Measurements from ENCODE around the gene RHOB.
"Not testable (repeated sequence)": the region's sequence is repeated elsewhere in the genome, so short reads cannot be mapped to it uniquely, and the experiment has no call there.

The RHOB gene

GRCh38 chr2:20476950-20477349 lies 30.1 kb downstream of the RHOB start:
- no peak for DNase-seq

GRCh38 chr2:20478961-20479360 lies 32.1 kb downstream of the RHOB start:
- no peak for DNase-seq

- DNase-seq, result no peak
Observed at GRCh38 chr2:20479835-20480234, 33.0 kb downstream of the RHOB start.

- no peak for DNase-seq
Observed at GRCh38 chr2:20480913-20481312, 34.0 kb downstream of the RHOB start.

GRCh38 chr2:20481798-20482405 lies 35.0 kb downstream of the RHOB start:
- no peak for DNase-seq

GRCh38 chr2:20482725-20483124 lies 35.9 kb downstream of the RHOB start:
- DNase-seq, result no peak

GRCh38 chr2:20483194-20483895 lies 36.5 kb downstream of the RHOB start:
- no peak for DNase-seq

GRCh38 chr2:20484034-20484617 lies 37.3 kb downstream of the RHOB start:
- no peak for DNase-seq

GRCh38 chr2:20484810-20485611 lies 38.1 kb downstream of the RHOB start:
- DNase-seq, result no peak

GRCh38 chr2:20485612-20486388 lies 38.9 kb downstream of the RHOB start:
- DNase-seq, result no peak

GRCh38 chr2:20486571-20486970 lies 39.7 kb downstream of the RHOB start:
- no peak for DNase-seq

- no peak for DNase-seq
Observed at GRCh38 chr2:20487030-20487391, 40.1 kb downstream of the RHOB start.

- no peak for DNase-seq
Observed at GRCh38 chr2:20487392-20488174, 40.7 kb downstream of the RHOB start.

- DNase-seq, result no peak
Observed at GRCh38 chr2:20488201-20488641, 41.3 kb downstream of the RHOB start.

- no peak for DNase-seq
Observed at GRCh38 chr2:20488782-20489181, 41.9 kb downstream of the RHOB start.

GRCh38 chr2:20490300-20491181 lies 43.7 kb downstream of the RHOB start:
- no peak for DNase-seq

GRCh38 chr2:20491739-20492531 lies 45.1 kb downstream of the RHOB start:
- no peak for DNase-seq

- not testable (repeated sequence) for DNase-seq
Observed at GRCh38 chr2:20493095-20493494, 46.2 kb downstream of the RHOB start.

GRCh38 chr2:20494241-20494640 lies 47.4 kb downstream of the RHOB start:
- no peak for DNase-seq
